HCT116 (cell line): Measurements from ENCODE around the gene BTBD9.

Source experiments
- CTCF ChIP-seq, 3 experiments: fragments of 200-600 bp in 1 of 3; sonication (generic) in 1 of 3; IDR thresholded peaks in 2 of 3; conservative IDR thresholded peaks in 1 of 3; 2 replicates each; pipeline ENCODE4 v1.5.1; 2012 to 2017; ENCODE audit warnings: low read depth in 2 of 3, low read length in 2 of 3, antibody characterized with exemption in 1 of 3, borderline replicate concordance in 1 of 3, control low read depth in 1 of 3, mild to moderate bottlenecking in 1 of 3, mixed read lengths in 1 of 3, mixed run types in 1 of 3, moderate library complexity in 1 of 3; ENCODE audit not compliant: insufficient read depth in 1 of 3
- EZH2phosphoT487 ChIP-seq: fragments of 200-600 bp; IDR thresholded peaks from 2 replicates; pipeline ENCODE4 v1.6.1; 2018; ENCODE audit warnings: antibody characterized with exemption, borderline replicate concordance
- FOSL1 ChIP-seq: IDR thresholded peaks from 2 replicates; pipeline ENCODE4 v1.6.1; 2012; ENCODE audit warnings: low read depth
- POLR2A ChIP-seq: IDR thresholded peaks from 2 replicates; pipeline ENCODE4 v1.7.0; 2011; ENCODE audit warnings: borderline replicate concordance; ENCODE audit not compliant: insufficient read depth, insufficient read length; ENCODE audit errors: extremely low read depth
- POLR2AphosphoS5 ChIP-seq: IDR thresholded peaks from 2 replicates; pipeline ENCODE4 v1.6.1; 2011; ENCODE audit warnings: mild to moderate bottlenecking, low read depth, low read length, moderate library complexity
- RAD21 ChIP-seq: IDR thresholded peaks from 2 replicates; pipeline ENCODE4 v1.6.1; 2012; ENCODE audit warnings: low read depth, mild to moderate bottlenecking
- SRF ChIP-seq: IDR thresholded peaks from 2 replicates; pipeline ENCODE4 v1.6.1; 2012; ENCODE audit warnings: low read depth
- YY1 ChIP-seq: IDR thresholded peaks from 2 replicates; pipeline ENCODE4 v1.6.1; 2011; ENCODE audit warnings: low read length, low read depth, moderate library complexity, mild to moderate bottlenecking; ENCODE audit not compliant: insufficient replicate concordance; ENCODE audit errors: extremely low read depth
- ZNF274 ChIP-seq: fragments of 200-500 bp; sonication (Bioruptor generic); IDR thresholded peaks from 2 replicates; pipeline ENCODE4 v1.6.1; 2014; ENCODE audit warnings: mild to moderate bottlenecking, low read depth, low read length, inconsistent platforms

- TF ChIP-seq SRF, result no peak
- TF ChIP-seq CTCF (IDR thresholded peaks at IDR 0.05 in 2 of 3, conservative IDR thresholded peaks at IDR 0.05 in 1 of 3; ENCODE audit: borderline replicate concordance in 1 of 3, insufficient read depth in 1 of 3, low read depth in 2 of 3, low read length in 2 of 3), result no peak
- no peak for TF ChIP-seq POLR2A
- TF ChIP-seq YY1, result no peak
- no peak for TF ChIP-seq POLR2AphosphoS5
- no peak for TF ChIP-seq RAD21
- TF ChIP-seq EZH2phosphoT487, result no peak
- no peak for TF ChIP-seq ZNF274
- TF ChIP-seq FOSL1, result no peak
Measured at GRCh38 chr6:38413102-38413800, 226.5 kb downstream of the BTBD9 start.
